Heart right ventricle (tissue), 16 donors: ENCODE data around the gene TAF1D. TPM values are rescaled to one million over a fixed set of nuclear protein-coding genes. Genes with fewer than 3 reads are reported as not detected.

Experiments
- ATAC-seq, 8 donors: fragments of 200-7000 bp; cut with Tn5 transposase; one replicate each; pipeline ENCODE4 v1.9.1; 2020; ENCODE audit warnings: mild to moderate bottlenecking in 8 of 8, moderate library complexity in 8 of 8, moderate number of reproducible peaks in 1 of 8
- DNase-seq, 2 donors: peaks; one replicate each; pipeline ENCODE4 v3.0.0-alpha.2; 2020
- H3K27ac ChIP-seq, 10 donors: fragments of 200-600 bp; sonication (generic) in 2 of 10; one replicate each; pipeline versions ENCODE4 v1.5.0 to v1.8.0; 2020 to 2022; ENCODE audit warnings: mild to moderate bottlenecking in 3 of 10
- H3K27me3 ChIP-seq, 7 donors: fragments of 200-600 bp; one replicate each; pipeline ENCODE4 v1.8.0; 2021 to 2022; ENCODE audit warnings: mild to moderate bottlenecking in 2 of 7
- H3K36me3 ChIP-seq, 9 donors: fragments of 200-600 bp; sonication (generic) in 1 of 9; one replicate each; pipeline versions ENCODE4 v1.5.0 to v1.8.0; 2020 to 2022; ENCODE audit warnings: mild to moderate bottlenecking in 2 of 9
- H3K4me1 ChIP-seq, 9 donors: fragments of 200-600 bp; sonication (generic) in 1 of 9; one replicate each; pipeline versions ENCODE4 v1.5.0 to v1.8.0; 2020 to 2022; ENCODE audit warnings: mild to moderate bottlenecking in 4 of 9
- H3K4me3 ChIP-seq, 10 donors: fragments of 200-600 bp; sonication (generic) in 2 of 10; one replicate each; pipeline versions ENCODE4 v1.5.0 to v1.8.0; 2020 to 2022; ENCODE audit warnings: mild to moderate bottlenecking in 7 of 10, moderate library complexity in 2 of 10
- H3K9me3 ChIP-seq, 11 donors: fragments of 200-600 bp in 10 of 11; sonication (generic) in 2 of 11; one replicate each; pipeline versions ENCODE4 v1.5.0 to v1.8.0; 2013 to 2022; ENCODE audit warnings: mild to moderate bottlenecking in 2 of 11, control low read depth in 1 of 11, moderate library complexity in 1 of 11
- WGBS, 2 donors: extraction: QIAGEN DNeasy Blood & Tissue Kit; methylation state at CpG; one replicate each; pipeline ENCODE4 v1.1.7; 2013; ENCODE audit warnings: inconsistent platforms in 1 of 2; 5-methylcytosine and 5-hydroxymethylcytosine counted together
- intact Hi-C, 10 donors: fragments of 100-400 bp; cut with DNase I; formaldehyde crosslinking; loops; one replicate each; pipeline versions ENCODE4 v1.11.1 to v1.14.2; 2022
- polyA plus RNA-seq, 2 donors: library from polyadenylated mRNA; stranded (reverse); fragments of 200-250 nt; gene quantifications; one replicate each; pipeline ENCODE4 v1.2.3, GENCODE V29; 2013
- total RNA-seq, 10 donors: library from RNA; stranded (reverse); fragmentation: NEBNext Ultra II Directional in 3 of 10; extraction: Animal tissue kit (Norgen Biotek cat#: 25700) in 3 of 10; gene quantifications; one replicate each; pipeline versions ENCODE4 v1.2.1 to v1.2.4, GENCODE V29; 2021 to 2023
- TF ChIP-seq, protein P1 (sequence below), 9 donors: fragments of 200-600 bp; sonication (generic) in 2 of 9; IDR thresholded peaks; one replicate each; pipeline versions ENCODE4 v1.5.0 to v1.8.0; 2021 to 2022; ENCODE audit warnings: antibody characterized with exemption in 9 of 9, mild to moderate bottlenecking in 5 of 9, moderate library complexity in 1 of 9
- donor health status: Arrhythmogenic right ventricular cardiomyopathy.
- donor health status: ischemic (EF 13 %, LVEDD 7.1; RV severe dilation, severe dysfunction).
- donor health status: healthy with polysubstance abuse.
- donor health status: DM: no; HTN: yes; CAD: no.
- donor health status: DM: no; HTN: no; CAD: no.
- donor health status: ischemic (EF 25% LVEDD 6.9; RV normal size, moderate dysfunction).
- donor health status: ischemic (EF 25% LVEDD 5.7; RV mildly dilated, moderate dysfunction).
- donor health status: healthy.
- donor health status: DM: yes; HTN: yes; CAD: no.
- donor health status: Ischemic cardiomyopathy.
- donor health status: ischemic (EF 35%, LVEDD 5.7; RV mildly dilated, moderate dysfunction).
- donor health status: nonischemic (EF 11% LVEDD 7.7; RV severe dilation, severe dysfunction).
- donor health status: DM: yes; HTN: yes; CAD: no.
- donor health status: PGD.
- donor health status: ischemic (EF 29% LVEDD 5.4; RV normal size, mild dysfunction).
- donor health status: nonischemic (EF 23%, LVEDD 6.1; RV moderate dilation, normal function).

Gene TAF1D
- total and polyA plus RNA-seq, 12 donors = 24.0 to 114 (median 33.5) TPM

DNA sequence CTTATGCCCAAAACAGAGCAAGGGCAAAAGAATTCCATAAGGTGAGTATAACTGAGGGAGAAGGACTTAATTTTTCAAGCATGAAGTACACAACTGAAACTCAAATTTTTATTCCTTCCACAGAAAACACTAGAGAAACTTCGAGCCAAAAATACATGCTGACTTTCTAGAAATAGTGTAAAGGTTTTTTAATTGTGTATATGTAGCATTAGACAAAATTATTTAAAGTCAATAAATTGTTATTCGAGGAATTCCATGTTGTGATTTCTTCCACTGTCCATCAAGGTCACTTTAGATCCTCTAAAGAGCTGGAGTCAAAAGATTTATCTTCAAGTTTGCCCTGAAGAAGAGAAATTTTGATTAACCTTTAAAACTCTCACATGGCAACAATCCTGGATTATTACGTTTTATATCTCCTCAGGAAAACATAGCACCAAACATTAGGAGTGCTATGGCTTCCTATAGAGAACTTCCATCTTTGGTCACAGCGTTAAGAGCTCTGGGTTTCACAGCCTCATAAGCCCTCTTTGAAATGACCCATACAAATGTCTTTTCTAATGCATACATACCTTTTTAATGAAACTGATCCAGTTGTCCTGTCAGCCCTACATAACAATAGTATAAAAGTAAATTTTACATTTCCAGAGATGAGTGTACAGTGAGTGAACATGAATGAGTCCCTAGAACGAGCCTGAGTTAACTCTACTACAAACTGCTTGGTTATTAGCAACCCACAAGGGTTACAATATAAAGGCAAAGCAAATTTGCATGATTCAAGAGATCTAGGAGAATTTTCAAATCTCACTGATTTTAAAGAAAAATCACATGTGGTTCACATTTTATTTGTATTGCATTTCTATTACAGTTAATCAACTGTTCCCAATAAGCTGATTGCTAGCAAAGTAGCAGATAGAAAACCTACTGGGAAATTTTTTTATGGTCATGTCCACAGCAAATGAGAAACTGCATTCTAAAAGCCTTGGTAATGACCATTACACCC lies 10.9 kb downstream of the TAF1D start:
- H3K27me3 ChIP-seq = no peaks in the 10 kb centered on the region
- no peak overlapping the region for H3K27ac ChIP-seq
- WGBS, 2 donors = 88 to 90% methylated on average over 5 of the region's 5 CpGs
- DNase-seq (no peak), ATAC-seq (no peak)
- TF ChIP-seq, protein P1, sequence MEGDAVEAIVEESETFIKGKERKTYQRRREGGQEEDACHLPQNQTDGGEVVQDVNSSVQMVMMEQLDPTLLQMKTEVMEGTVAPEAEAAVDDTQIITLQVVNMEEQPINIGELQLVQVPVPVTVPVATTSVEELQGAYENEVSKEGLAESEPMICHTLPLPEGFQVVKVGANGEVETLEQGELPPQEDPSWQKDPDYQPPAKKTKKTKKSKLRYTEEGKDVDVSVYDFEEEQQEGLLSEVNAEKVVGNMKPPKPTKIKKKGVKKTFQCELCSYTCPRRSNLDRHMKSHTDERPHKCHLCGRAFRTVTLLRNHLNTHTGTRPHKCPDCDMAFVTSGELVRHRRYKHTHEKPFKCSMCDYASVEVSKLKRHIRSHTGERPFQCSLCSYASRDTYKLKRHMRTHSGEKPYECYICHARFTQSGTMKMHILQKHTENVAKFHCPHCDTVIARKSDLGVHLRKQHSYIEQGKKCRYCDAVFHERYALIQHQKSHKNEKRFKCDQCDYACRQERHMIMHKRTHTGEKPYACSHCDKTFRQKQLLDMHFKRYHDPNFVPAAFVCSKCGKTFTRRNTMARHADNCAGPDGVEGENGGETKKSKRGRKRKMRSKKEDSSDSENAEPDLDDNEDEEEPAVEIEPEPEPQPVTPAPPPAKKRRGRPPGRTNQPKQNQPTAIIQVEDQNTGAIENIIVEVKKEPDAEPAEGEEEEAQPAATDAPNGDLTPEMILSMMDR (IDR thresholded peaks at IDR 0.05) = no peak
- no peak overlapping the region for H3K4me3 ChIP-seq
- peaks cover 0 to 100% (median 79%) of the 10 kb centered on the region in 9 donors for H3K36me3 ChIP-seq
- no peaks in the 10 kb centered on the region for H3K9me3 ChIP-seq
- intact Hi-C loops = loop anchor here in 1 of 10 donors (10.0 kb wide), 1 partner anchor 56 kb away; no protein-coding TSS in a partner anchor
- H3K4me1 ChIP-seq = peaks cover 0 to 27% (median 0%) of the 10 kb centered on the region in 9 donors

DNA sequence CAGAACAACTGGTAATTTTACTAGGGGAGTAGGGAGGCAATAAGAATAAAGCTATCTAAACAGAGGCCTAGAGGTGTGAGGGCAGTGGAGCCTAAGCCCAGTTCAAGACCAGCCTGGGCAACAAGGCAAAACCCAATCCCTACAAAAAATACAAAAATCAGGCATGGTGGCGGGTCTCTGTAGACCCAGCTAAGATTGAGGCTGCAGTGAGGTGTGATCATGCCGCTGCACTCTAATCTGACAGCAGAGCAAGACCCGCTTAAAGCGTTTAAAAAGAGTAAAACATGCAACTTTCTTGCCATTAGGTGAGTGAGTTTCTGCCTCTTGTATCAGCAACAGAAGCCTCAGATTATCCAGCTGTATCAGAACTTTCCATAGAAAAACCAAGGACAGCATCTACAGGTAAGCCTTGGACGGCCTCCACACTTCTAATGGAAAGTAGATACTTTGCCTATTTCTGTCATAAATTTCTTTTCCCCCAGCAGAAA lies 12.1 kb downstream of the TAF1D start:
- DNase-seq (no peak), ATAC-seq (peak in 1 of 8 donors; percentile 44)
- H3K4me3 ChIP-seq = no peak overlapping the region
- 96% methylated on average over 5 of the region's 5 CpGs for WGBS, 2 donors
- H3K27me3 ChIP-seq = no peaks in the 10 kb centered on the region
- intact Hi-C loops = loop anchor here in 1 of 10 donors (10.0 kb wide), 1 partner anchor 54 kb away; no protein-coding TSS in a partner anchor
- H3K9me3 ChIP-seq = no peaks in the 10 kb centered on the region
- H3K27ac ChIP-seq = no peak overlapping the region
- peaks cover 0 to 100% (median 76%) of the 10 kb centered on the region in 9 donors for H3K36me3 ChIP-seq
- H3K4me1 ChIP-seq = peaks cover 0 to 16% (median 0%) of the 10 kb centered on the region in 9 donors
- TF ChIP-seq, protein P1 (IDR thresholded peaks at IDR 0.05) = no peak

DNA sequence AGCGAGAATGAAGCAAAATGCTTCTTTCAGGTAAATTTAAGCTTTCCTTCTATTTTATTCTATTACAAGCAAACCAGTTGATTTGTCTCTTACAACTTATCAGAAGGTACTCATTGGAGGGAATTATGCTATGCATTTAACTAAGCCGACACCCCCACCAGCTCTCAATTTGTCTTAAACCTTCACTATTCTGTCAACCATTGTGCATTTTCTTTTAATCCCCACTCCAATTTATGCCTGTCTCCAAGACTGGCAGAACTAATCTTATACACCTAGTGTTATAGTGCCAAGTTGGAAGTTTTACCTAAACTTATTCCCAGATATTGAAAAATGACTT lies 12.5 kb downstream of the TAF1D start:
- H3K4me1 ChIP-seq = peaks cover 0 to 14% (median 0%) of the 10 kb centered on the region in 9 donors
- no peaks in the 10 kb centered on the region for H3K9me3 ChIP-seq
- 95% methylated on average over 2 of the region's 2 CpGs for WGBS, 2 donors
- no peak for DNase-seq
- intact Hi-C loops = loop anchor here in 1 of 10 donors (10.0 kb wide), 1 partner anchor 54 kb away; no protein-coding TSS in a partner anchor
- ATAC-seq = no peak
- no peak overlapping the region for H3K4me3 ChIP-seq
- H3K36me3 ChIP-seq = peaks cover 0 to 100% (median 73%) of the 10 kb centered on the region in 9 donors
- no peaks in the 10 kb centered on the region for H3K27me3 ChIP-seq
- no peak overlapping the region for H3K27ac ChIP-seq
- TF ChIP-seq, protein P1 (IDR thresholded peaks at IDR 0.05) = no peak

DNA sequence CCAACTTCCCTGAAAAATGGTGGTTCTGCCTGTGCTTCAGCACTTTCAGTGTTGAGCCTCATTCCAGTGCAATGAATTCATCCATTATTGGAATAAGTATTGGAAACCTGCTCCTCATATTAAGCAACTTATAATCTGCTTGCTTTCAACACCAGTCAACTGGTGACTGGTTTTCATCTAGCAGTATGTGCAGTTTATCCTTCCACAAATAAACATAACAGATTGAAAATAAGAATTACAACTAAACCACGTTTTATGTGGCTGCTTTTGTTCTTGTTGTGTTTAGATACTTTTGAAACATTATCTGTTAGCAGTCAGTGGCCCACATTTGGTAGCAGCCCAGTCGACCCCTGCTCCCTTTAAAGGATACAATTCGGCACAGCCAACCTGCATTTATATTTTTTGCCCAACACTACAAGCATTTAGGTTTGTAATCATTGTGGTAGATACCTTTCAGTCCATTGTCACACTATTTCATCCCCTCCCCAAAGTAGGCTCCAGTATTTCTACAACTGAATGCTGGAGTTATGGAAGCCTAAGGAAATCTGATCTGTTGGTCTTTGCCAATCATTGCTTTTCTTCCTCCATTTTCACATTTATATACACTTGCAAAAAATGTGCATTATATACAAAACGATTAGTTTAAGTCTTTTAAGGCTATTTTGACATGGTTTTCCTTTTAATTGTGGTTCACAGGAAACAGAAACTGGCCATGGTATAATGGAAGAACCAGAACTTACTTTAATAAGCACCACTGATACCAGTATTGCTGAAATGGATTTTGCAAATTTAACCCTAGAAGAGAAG lies 13.1 kb downstream of the TAF1D start:
- Histone ChIP-seq H3K4me1 (peaks cover 0 to 14% (median 0%) of the 10 kb centered on the region in 9 donors), H3K9me3 (no peaks in the 10 kb centered on the region), H3K36me3 (peaks cover 0 to 100% (median 68%) of the 10 kb centered on the region in 9 donors), H3K27me3 (no peaks in the 10 kb centered on the region), H3K27ac (peak overlapping the region in 3 of 10 donors; percentile 0 to 1 (median 0)), H3K4me3 (no peak overlapping the region)
- intact Hi-C loops = loop anchor here in 1 of 10 donors (10.0 kb wide), 1 partner anchor 53 kb away; no protein-coding TSS in a partner anchor
- ATAC-seq (no peak), DNase-seq (no peak)
- TF ChIP-seq, protein P1 (IDR thresholded peaks at IDR 0.05) = no peak
- WGBS, 2 donors = 51 to 59% methylated on average over 4 of the region's 4 CpGs
